ENCODE results near the gene SLC22A15.

- TF ChIP-seq EZH2 (IDR thresholded peaks at IDR 0.05; ENCODE audit: low read length, unreplicated experiment) (no peak), CTCF (conservative IDR thresholded peaks at IDR 0.05; ENCODE audit: low read depth, low read length) (no peak)
Observed at GRCh38 chr1:116019653-116020253, 43.4 kb downstream of the SLC22A15 start.

Measured in PC-3 (cell line).